Activated T-helper 1 cell treated with anti-CD3 and anti-CD28 coated beads, Interleukin-2, amount 50 U/mL, for 16 hours (primary cell): ENCODE measurements around the gene GSTA5.
"Not testable (repeated sequence)": the region's sequence is repeated elsewhere in the genome, so short reads cannot be mapped to it uniquely, and the experiment has no call there.

Source experiments
- DNase-seq, 2 donors: peaks; one replicate each; pipeline ENCODE4 v3.0.0-alpha.2; 2020; ENCODE audit warnings: low read depth in 1 of 2, low spot score in 1 of 2

The GSTA5 gene

GRCh38 chr6:52840763-52841585, at the start of gene GSTA5:
Gene GSTA5, minus strand, starts transcription at chr6:52840813.
- no peak for DNase-seq

- DNase-seq: no peak
Measured at GRCh38 chr6:52890018-52890417, 49.4 kb upstream of the GSTA5 start.

GRCh38 chr6:52887910-52888524, 47.4 kb upstream of the GSTA5 start:
- DNase-seq: no peak

GRCh38 chr6:52881996-52882841, 41.6 kb upstream of the GSTA5 start:
- peak; percentile 15 to 49 for DNase-seq

- no peak for DNase-seq
Measured at GRCh38 chr6:52881662-52881995, 41.0 kb upstream of the GSTA5 start.

GRCh38 chr6:52877786-52878185, 37.2 kb upstream of the GSTA5 start:
- DNase-seq: no peak

GRCh38 chr6:52877168-52877567, 36.6 kb upstream of the GSTA5 start:
- DNase-seq: no peak

- DNase-seq: no peak
Measured at GRCh38 chr6:52876056-52876787, 35.6 kb upstream of the GSTA5 start.

GRCh38 chr6:52872031-52872430, 31.4 kb upstream of the GSTA5 start:
- no peak for DNase-seq

- no peak for DNase-seq
Measured at GRCh38 chr6:52871621-52872020, 31.0 kb upstream of the GSTA5 start.

- not testable (repeated sequence) for DNase-seq
Measured at GRCh38 chr6:52870335-52871091, 29.9 kb upstream of the GSTA5 start.

- DNase-seq: not testable (repeated sequence)
Measured at GRCh38 chr6:52868899-52869298, 28.3 kb upstream of the GSTA5 start.

- DNase-seq: no peak
Measured at GRCh38 chr6:52868240-52868639, 27.6 kb upstream of the GSTA5 start.

GRCh38 chr6:52861151-52861550, 20.5 kb upstream of the GSTA5 start:
- DNase-seq: not testable (repeated sequence)

GRCh38 chr6:52858416-52858815, 17.8 kb upstream of the GSTA5 start:
- no peak for DNase-seq

GRCh38 chr6:52856137-52856536, 15.5 kb upstream of the GSTA5 start:
- not testable (repeated sequence) for DNase-seq

- no peak for DNase-seq
Measured at GRCh38 chr6:52849137-52849536, 8.5 kb upstream of the GSTA5 start.

- no peak for DNase-seq
Measured at GRCh38 chr6:52846002-52846401, 5.4 kb upstream of the GSTA5 start.

- no peak for DNase-seq
Measured at GRCh38 chr6:52843605-52844004, 3.0 kb upstream of the GSTA5 start.
